GM20000 (cell line): Measurements from ENCODE around the gene RASGEF1C.

Source experiments
- DNase-seq: peaks from one replicate; pipeline ENCODE4 v3.0.0; 2012; ENCODE audit warnings: low spot score
- TF ChIP-seq, protein P1 (sequence below): IDR thresholded peaks from 2 replicates; pipeline ENCODE4 v1.5.1; 2012; ENCODE audit warnings: mild to moderate bottlenecking, control low read depth; ENCODE audit errors: extremely low read depth, missing control alignments

The RASGEF1C gene

GRCh38 chr5:180142824-180143610, 66.0 kb downstream of the RASGEF1C start:
- TF ChIP-seq, protein P1, sequence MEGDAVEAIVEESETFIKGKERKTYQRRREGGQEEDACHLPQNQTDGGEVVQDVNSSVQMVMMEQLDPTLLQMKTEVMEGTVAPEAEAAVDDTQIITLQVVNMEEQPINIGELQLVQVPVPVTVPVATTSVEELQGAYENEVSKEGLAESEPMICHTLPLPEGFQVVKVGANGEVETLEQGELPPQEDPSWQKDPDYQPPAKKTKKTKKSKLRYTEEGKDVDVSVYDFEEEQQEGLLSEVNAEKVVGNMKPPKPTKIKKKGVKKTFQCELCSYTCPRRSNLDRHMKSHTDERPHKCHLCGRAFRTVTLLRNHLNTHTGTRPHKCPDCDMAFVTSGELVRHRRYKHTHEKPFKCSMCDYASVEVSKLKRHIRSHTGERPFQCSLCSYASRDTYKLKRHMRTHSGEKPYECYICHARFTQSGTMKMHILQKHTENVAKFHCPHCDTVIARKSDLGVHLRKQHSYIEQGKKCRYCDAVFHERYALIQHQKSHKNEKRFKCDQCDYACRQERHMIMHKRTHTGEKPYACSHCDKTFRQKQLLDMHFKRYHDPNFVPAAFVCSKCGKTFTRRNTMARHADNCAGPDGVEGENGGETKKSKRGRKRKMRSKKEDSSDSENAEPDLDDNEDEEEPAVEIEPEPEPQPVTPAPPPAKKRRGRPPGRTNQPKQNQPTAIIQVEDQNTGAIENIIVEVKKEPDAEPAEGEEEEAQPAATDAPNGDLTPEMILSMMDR: no peak
- no peak for DNase-seq

- TF ChIP-seq, protein P1: no peak
- DNase-seq: no peak
These were observed 66.8 kb downstream of the RASGEF1C start for GRCh38 chr5:180142021-180142765.

- TF ChIP-seq, protein P1: no peak
- DNase-seq: no peak
These were observed 67.8 kb downstream of the RASGEF1C start for GRCh38 chr5:180141068-180141660.

DNA sequence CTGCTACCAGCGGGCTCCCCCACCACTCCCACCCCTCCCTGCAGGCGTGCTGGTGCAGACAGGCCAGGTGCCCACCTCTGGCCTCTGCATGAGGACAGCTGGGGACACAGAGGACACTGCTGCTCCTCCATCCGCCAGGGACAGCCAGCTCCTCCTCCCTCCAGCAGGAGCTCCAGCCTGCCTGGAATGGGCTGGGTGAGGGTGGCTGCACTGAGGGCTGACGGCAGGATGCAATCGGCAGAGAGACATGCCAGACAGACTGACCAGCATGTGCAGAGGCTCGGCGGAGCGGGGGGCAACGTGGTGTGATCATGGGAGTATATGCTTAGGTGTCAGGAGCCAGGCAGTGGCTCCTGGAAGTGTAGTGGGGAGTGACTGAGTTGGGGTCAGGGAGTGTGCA, 68.4 kb downstream of the RASGEF1C start:
- TF ChIP-seq, protein P1: no peak
- DNase-seq: no peak

DNA sequence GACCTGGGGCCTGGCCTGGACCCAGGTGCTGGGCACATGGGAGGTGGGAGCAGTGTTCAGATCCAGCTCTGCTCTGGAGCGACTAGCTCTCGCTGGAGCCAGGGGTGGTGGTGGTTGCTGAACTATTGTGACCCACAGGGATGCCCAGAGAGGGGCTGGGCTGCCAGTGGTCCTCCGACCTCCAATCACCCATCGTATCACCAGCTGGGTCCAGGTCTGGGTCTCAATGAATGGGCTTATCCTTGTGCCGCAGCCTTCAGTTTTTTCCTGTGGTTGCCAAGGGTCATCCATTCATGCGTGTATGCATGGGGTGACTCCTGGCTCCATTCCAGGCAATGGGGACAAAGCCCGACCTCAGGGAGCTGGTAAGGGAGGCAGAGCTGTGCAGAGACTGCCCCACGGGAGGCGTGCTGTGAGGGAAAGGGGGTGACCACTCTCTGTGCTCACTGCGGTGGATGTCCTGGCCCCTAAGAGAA, 68.9 kb downstream of the RASGEF1C start:
- TF ChIP-seq, protein P1: no peak
- DNase-seq: no peak

DNA sequence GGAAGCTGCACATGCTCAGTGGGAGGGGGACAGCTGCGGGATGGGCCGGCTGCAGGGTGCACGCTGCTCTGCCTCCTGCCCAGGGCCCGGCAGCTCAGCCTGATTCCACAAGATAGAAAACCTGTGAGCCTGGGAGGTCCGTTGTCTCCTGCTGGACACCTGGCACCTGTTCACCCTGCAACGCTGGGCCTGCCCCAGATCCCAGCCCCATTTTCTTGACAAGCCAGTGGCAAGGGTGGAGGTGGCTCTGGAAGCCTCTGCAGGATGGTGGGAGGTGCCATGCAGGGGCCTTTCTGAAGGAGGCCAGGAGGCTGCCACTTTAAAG, 69.3 kb downstream of the RASGEF1C start:
- no peak for DNase-seq
- TF ChIP-seq, protein P1: no peak
